NCI-H345 (cell line): ENCODE measurements around the gene DCLK3.
A peak's percentile ranks its signal among the peaks of the same experiment; 100 is the strongest.

Experiments used
- DNase-seq: peaks from one replicate; lab custom pipeline; 2025; lab: John Stamatoyannopoulos, UW

The DCLK3 gene

DNA sequence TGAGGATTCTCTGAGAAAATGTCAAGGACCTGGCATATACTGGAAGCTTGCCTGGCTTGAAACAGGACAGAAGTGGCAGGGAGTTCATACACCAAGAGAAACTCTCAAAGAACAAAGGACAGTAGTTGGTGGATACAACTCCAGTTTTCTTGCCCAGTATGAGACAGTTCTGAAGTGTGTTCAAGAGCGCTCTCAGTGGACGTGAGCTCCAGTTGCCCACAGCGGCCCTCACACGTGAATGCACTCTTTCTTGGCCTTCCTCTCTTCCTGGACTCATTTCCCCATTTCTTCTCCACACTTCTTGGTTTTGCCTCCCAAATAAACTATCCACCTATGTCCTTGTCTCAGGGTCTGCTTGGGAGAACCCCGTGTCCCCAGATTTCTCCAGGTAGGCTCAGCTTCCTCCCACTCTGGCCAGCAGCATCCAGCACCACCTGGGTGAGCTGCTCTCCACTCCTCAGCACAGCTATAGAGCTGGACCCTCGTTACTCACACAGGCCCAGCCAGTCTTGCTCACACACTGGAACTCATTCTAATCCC lies 54.5 kb downstream of the DCLK3 start:
- DNase-seq: no peak

GRCh38 chr3:36709281-36709680 lies 55.1 kb downstream of the DCLK3 start:
- no peak for DNase-seq

DNA sequence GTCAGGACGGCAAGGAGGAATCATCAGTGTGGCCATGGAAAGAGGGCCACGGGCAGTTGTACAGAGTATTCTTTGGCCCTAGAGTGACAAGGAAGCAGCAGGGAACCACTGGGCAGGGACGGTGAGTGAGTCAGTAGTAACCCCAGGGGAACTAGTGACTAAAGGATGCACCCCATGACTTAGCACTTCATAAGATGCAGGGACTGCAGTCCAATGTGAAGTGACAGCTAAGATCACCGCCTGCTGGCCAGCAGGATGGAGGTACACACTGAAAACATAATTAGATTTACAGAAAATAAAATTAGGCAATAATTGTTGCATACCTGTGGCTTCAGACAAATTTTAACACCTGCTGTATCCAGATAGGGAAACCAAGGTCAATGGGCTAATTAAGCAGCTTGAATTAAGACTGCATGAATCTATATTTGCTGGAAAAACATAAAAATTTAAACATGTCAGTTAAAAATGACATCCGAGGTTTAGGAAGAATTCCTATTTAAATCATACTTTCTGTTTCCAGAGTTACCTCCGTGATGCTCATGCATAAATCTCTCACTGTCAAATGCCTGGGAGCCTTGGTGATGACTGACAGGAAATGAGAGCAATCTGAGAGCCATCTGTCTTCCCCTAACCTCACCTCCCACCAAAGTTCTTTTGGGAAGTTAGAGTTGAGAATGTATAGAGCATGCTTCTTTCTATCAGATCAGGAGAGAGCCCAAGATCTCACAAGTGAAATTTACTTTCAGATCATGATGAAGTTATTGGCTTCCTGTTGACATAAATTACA lies 56.5 kb downstream of the DCLK3 start:
- DNase-seq: no peak

GRCh38 chr3:36705015-36705414 lies 59.3 kb downstream of the DCLK3 start:
- DNase-seq: no peak

GRCh38 chr3:36704280-36704679 lies 60.1 kb downstream of the DCLK3 start:
- no peak for DNase-seq

GRCh38 chr3:36701249-36701572 lies 63.1 kb downstream of the DCLK3 start:
- no peak for DNase-seq

GRCh38 chr3:36700537-36701248 lies 63.7 kb downstream of the DCLK3 start:
- DNase-seq: peak; percentile 49

- no peak for DNase-seq
Measured at GRCh38 chr3:36698314-36698713, 66.0 kb downstream of the DCLK3 start.

DNA sequence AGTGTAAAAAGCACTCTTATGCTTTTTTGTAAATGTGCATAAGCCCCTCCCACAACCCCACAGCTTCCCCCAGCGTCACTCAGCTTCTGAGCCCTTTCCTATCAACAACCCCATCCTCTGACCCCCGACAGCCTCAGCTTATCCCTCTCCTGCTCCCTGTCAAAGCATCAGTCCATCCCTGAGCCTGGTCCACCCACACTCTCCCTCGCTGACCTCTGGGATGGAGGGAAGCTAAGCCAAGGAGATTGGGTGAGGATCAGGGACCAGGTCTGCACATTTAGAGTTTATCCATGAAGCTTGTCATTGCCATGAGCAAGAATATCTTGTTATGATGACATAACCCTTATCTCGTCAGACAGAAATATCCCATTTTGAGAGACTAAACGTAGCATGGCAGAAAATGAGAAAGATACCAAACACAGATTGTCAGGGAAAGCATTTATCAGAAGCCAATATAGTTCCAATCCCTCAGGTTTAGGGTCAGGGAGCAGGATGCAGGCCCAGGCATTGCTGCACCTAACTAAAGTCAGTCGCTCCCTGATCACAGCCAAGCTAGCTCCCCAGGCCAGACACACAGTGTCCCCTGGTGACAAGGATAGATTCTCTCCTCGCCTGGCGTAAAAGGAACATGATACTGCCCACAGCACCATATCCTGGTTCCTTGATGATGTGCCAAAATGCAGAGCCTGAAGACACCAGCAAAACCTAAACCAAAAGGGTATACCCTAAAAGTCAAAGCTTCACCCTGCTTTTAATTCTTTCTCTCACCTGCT lies 66.9 kb downstream of the DCLK3 start:
- DNase-seq: peak; percentile 11

DNA sequence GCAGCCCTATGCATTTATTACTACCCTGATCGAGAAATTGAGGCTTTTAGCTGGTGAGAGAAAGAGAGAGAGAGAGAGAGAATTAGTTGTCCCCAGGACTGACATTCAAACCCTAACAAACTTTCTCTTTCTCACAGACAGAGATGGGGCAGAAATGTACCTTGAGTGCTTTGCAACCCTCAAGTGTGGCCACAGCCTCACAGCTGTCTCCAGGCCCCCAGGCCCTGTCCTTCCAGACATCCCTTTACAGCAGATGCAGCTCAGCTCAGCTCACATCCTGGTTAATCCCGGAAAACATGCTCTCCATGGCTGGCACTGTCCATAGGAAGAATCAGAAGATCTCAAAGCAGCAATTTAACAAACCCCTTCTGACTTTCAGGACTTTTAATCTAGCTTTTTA lies 67.6 kb downstream of the DCLK3 start:
- no peak for DNase-seq

- no peak for DNase-seq
Measured at GRCh38 chr3:36695769-36696137, 68.6 kb downstream of the DCLK3 start.

DNA sequence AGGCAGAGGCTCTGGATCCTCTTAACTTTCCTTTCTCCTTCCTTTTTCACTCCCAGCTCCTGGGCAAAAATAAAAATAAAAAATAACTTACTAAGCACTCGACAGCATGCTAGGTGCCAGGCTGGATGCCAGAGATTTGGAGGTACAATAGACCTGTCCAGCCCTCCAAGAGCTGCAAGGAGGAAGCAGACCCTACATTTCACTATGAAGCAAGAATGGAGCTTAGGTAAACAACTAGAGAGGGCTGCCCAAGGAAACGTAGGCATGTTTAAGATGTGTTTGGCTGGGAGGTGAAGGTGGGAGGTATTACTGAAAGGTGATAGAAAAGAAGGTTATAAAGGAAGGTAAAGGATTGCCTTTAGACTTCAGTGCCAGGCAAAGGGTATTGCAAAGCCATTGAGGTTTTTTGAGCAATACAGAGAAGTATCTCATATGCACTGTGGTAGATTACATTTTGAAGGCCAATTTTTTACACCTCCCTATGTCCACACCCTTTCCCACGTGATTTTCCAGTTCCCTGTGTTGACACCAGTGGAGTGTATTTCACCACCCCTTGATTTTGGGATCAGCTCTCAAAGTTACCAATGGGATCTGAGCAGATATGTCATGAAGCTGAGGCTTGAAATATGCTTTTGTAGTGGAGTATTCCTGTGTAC lies 69.1 kb downstream of the DCLK3 start:
- DNase-seq: no peak

- no peak for DNase-seq
Measured at GRCh38 chr3:36693670-36694069, 70.7 kb downstream of the DCLK3 start.

DNA sequence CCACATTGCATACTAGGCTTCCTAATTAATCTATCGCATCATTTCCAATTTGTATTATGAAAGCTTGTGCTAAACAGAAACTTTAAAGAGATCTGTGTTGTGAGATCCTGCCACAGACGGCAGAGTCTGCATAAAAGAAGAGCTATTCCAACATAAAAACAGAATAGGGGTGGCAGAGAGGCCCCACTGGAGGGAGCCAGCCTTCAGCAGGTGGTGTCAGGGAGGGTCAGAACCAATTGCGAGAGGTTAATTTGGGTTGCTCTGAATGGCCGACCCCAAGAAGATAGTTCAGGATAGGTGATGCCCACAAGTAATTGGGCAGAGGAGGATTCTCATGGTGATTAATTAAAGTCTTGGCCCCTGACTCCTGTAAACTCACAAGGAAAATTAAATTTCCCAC lies 74.8 kb downstream of the DCLK3 start:
- DNase-seq: no peak

DNA sequence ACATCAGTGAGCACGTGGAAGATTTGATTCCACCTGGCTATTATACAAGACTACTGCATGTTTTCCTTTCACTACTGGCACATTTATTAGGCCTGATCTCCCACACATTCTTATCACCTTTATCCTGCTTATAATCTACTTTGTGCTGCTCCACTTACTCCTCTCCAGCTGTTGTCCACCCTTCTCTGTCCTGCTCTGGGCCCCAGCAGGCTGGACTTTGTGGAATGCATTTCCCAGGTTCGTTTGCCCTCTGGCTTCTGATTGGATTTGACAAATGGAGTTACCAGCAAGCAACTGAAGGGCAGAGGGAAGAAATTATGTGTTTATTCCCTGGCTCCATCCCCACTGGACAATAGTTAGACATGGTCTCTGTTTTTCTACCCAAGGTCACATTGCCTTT lies 75.5 kb downstream of the DCLK3 start:
- DNase-seq: no peak

GRCh38 chr3:36686516-36686915 lies 77.8 kb downstream of the DCLK3 start:
- DNase-seq: no peak

DNA sequence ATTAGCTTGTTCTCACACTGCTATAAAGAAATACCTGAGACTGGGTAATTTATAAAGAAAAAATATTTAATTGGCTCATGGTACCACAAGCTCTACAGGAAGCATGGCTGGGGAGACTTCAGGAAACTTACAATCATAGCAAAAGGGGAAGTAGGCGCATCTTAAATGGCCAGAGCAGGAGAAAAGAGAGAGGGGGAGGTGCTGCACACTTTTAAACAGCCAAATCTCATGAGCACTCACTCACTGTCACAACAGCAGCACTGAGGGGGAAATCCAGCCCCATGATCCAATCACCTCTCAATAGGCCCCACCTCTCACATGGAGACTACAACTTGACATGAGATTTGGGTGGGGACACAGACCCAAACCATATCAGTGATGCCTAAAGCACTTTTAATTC lies 82.5 kb downstream of the DCLK3 start:
- no peak for DNase-seq

DNA sequence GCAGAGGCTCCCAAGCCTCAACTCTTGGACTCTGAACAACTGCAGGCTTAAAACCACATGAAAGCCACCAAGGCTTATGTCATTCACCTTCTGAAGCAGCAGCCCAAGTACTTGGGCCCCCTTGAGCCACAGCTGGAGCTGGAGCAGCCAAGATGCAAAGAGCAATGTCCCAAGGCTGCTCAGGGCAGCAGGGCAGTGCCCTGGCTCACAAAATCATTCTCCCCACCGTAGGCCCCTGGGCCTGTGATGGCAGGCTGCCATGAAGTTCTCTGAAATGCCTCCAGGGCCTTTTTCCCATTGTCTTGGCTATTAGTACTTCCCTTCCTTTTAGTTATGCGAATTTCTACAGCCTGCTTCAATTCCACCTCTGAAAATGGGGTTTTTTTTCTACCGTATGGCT lies 83.4 kb downstream of the DCLK3 start:
- no peak for DNase-seq

DNA sequence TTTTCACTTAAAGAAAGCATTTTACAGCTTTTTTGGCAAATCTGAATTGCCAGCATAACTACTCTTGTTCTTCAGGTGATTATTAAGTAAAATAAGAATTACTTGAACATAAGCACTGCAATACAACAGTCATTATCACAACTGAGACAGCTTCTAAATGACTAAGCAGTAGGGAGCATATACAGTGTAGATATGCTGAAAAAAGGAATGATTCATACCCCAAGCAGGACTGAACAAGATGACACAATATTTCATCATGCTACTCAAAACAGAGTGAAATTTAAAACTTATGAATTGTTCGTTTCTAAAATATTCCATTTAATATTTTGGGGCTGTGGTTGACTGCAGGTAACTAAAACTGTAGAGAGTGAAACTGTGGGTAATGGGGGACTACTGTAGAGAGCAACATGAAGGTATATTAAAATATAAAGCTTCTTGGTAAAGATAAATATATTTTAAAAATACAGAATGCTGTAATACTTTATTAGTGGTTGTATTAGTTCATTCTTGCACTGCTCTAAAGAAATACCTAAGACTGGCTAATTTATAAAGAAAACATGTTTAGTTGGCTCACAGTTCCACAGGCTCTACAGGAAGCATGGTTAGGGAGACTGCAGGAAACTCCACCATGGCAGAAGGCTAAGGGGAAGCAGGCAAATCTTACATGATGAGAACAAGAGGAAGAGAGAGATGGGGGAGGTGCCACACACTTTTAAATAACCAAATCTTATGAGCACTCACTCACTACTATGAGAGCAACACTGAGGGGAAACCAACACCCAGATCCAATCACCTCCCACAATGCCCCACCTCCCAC lies 84.8 kb downstream of the DCLK3 start:
- DNase-seq: no peak

- no peak for DNase-seq
Measured at GRCh38 chr3:36678216-36679013, 85.9 kb downstream of the DCLK3 start.
